Measurements from ENCODE around the gene HDHD3.

GRCh38 chr9:113340011-113340699 lies 36.6 kb downstream of the HDHD3 start, which contains the start of gene WDR31:
- TF ChIP-seq CTCF (IDR thresholded peaks at IDR 0.05) (no peak), POLR2A (IDR thresholded peaks at IDR 0.05) (peak in 1 of 2 donors; percentile 21), EP300 (IDR thresholded peaks at IDR 0.05) (no peak)

Measured in suprapubic skin (tissue), 3 donors.